Lung (tissue), 12 donors: ENCODE data around the gene LLPH. TPM values are rescaled to one million over a fixed set of nuclear protein-coding genes. Genes with fewer than 3 reads are reported as not detected.
A peak's percentile ranks its signal among the peaks of the same experiment; 100 is the strongest.

Experiments
- ATAC-seq: fragments of 200-7000 bp; cut with Tn5 transposase; one replicate; pipeline ENCODE4 v1.9.1; 2020; ENCODE audit warnings: moderate number of reproducible peaks; ENCODE audit not compliant: insufficient read depth, low FRiP score
- DNase-seq, 3 donors: peaks; one replicate each; pipeline ENCODE4 v3.0.0-alpha.2; 2013 to 2017
- H3K27ac ChIP-seq, 2 donors: one replicate each; pipeline ENCODE4 v1.5.1; 2013; ENCODE audit warnings: mild to moderate bottlenecking in 2 of 2, moderate library complexity in 2 of 2, control low read depth in 1 of 2, inconsistent platforms in 1 of 2, low read depth in 1 of 2, low read length in 1 of 2
- H3K27me3 ChIP-seq, 3 donors: one replicate each; pipeline ENCODE4 v1.5.1; 2013; ENCODE audit warnings: low read length in 2 of 3; ENCODE audit not compliant: control insufficient read depth in 3 of 3, insufficient read depth in 3 of 3
- H3K36me3 ChIP-seq, 4 donors: one replicate each; pipeline ENCODE4 v1.5.1; 2013; ENCODE audit warnings: low read length in 4 of 4, mild to moderate bottlenecking in 1 of 4, moderate library complexity in 1 of 4; ENCODE audit not compliant: control insufficient read depth in 4 of 4, insufficient read depth in 4 of 4
- H3K4me1 ChIP-seq, 5 donors: one replicate each; pipeline ENCODE4 v1.5.1; 2013; ENCODE audit warnings: low read length in 5 of 5, mild to moderate bottlenecking in 2 of 5, moderate library complexity in 1 of 5; ENCODE audit not compliant: control insufficient read depth in 5 of 5, insufficient read depth in 5 of 5
- H3K4me3 ChIP-seq: one replicate; pipeline ENCODE4 v1.5.1; 2013; ENCODE audit warnings: mild to moderate bottlenecking, control low read depth, moderate library complexity
- H3K9ac ChIP-seq, 2 donors: one replicate each; pipeline ENCODE4 v1.5.1; 2013; ENCODE audit warnings: low read length in 2 of 2, control low read depth in 1 of 2; ENCODE audit not compliant: insufficient read depth in 1 of 2
- H3K9me3 ChIP-seq, 4 donors: one replicate each; pipeline ENCODE4 v1.5.1; 2013; ENCODE audit warnings: low read length in 3 of 4, mild to moderate bottlenecking in 1 of 4, moderate library complexity in 1 of 4; ENCODE audit not compliant: control insufficient read depth in 4 of 4, insufficient read depth in 3 of 4
- CTCF ChIP-seq: IDR thresholded peaks from 2 replicates; pipeline ENCODE4 v1.5.1; 2012; ENCODE audit warnings: mild to moderate bottlenecking; ENCODE audit errors: control extremely low read depth, extremely low read depth
- WGBS, 2 donors: extraction: QIAGEN DNeasy Blood & Tissue Kit; methylation state at CpG; one replicate each; pipeline ENCODE4 v1.1.7; 2013; 5-methylcytosine and 5-hydroxymethylcytosine counted together
- polyA plus RNA-seq, 2 donors: library from polyadenylated mRNA; stranded (reverse); fragments of 200-250 nt; gene quantifications; one replicate each; pipeline ENCODE4 v1.2.1, GENCODE V29; 2013
- total RNA-seq, 2 donors: library from RNA; depleted of rRNA in 1 of 2; stranded (reverse); fragments of >200 nt in 1 of 2; gene quantifications; one replicate each; pipeline ENCODE4 v1.2.1, GENCODE V29; 2014 to 2021
- donor health status: control.
- donor health status: control.
- donor health status: Bipolar disorder and iron deficiency.
- donor health status: healthy.
- donor health status: DM: yes; HTN: yes; CAD: no.

LLPH gene
- total and polyA plus RNA-seq, 4 donors: 7.9 to 25.9 (median 16.2) TPM

- H3K36me3 ChIP-seq: no peaks in the 10 kb centered on the region
- peaks cover 0 to 3% (median 0%) of the 10 kb centered on the region in 5 donors for H3K4me1 ChIP-seq
- no peak for TF ChIP-seq CTCF
- no peaks in the 10 kb centered on the region for H3K27me3 ChIP-seq
- H3K9me3 ChIP-seq: peaks cover 0 to 4% (median 0%) of the 10 kb centered on the region in 4 donors
- WGBS, 2 donors: 91 to 94% methylated on average over 3 of the region's 3 CpGs
- no peak overlapping the region for H3K9ac ChIP-seq
- DNase-seq: no peak
- H3K27ac ChIP-seq: no peak overlapping the region
- no peak for ATAC-seq
- H3K4me3 ChIP-seq: no peak overlapping the region
Observed at GRCh38 chr12:66103016-66103913, 27.3 kb downstream of the LLPH start.

- WGBS, 2 donors: 3 to 10% methylated on average over 1 of the region's 1 CpG
- H3K4me3 ChIP-seq: no peak overlapping the region
- no peak for ATAC-seq
- no peaks in the 10 kb centered on the region for H3K4me1 ChIP-seq
- no peaks in the 10 kb centered on the region for H3K36me3 ChIP-seq
- H3K9me3 ChIP-seq: no peaks in the 10 kb centered on the region
- TF ChIP-seq CTCF: no peak
- H3K9ac ChIP-seq: no peak overlapping the region
- H3K27ac ChIP-seq: no peak overlapping the region
- peak in 1 of 3 donors; percentile 4 for DNase-seq
- H3K27me3 ChIP-seq: no peaks in the 10 kb centered on the region
Observed at GRCh38 chr12:66092559-66093269, 37.8 kb downstream of the LLPH start.

GRCh38 chr12:66090157-66090556 lies 40.4 kb downstream of the LLPH start:
- DNase-seq (no peak), ATAC-seq (no peak)
- peaks cover 0 to 4% (median 0%) of the 10 kb centered on the region in 5 donors for H3K4me1 ChIP-seq
- H3K27ac ChIP-seq: no peak overlapping the region
- no peaks in the 10 kb centered on the region for H3K9me3 ChIP-seq
- H3K4me3 ChIP-seq: no peak overlapping the region
- H3K27me3 ChIP-seq: no peaks in the 10 kb centered on the region
- H3K9ac ChIP-seq: no peak overlapping the region
- TF ChIP-seq CTCF: no peak
- WGBS, 2 donors: 77 to 79% methylated on average over 4 of the region's 4 CpGs
- no peaks in the 10 kb centered on the region for H3K36me3 ChIP-seq
